Osteoblast (primary cell): ENCODE data around the gene BCL2L1. TPM values are rescaled to one million over a fixed set of nuclear protein-coding genes. Genes with fewer than 3 reads are reported as not detected.

Experiments used
- DNase-seq: peaks from one replicate; pipeline ENCODE4 v3.0.0; 2011; ENCODE audit warnings: low spot score, mixed read lengths; ENCODE audit not compliant: insufficient read length; ENCODE audit errors: missing footprints
- H2AFZ ChIP-seq: 2 replicates; pipeline ENCODE4 v1.6.0; 2011; ENCODE audit warnings: mild to moderate bottlenecking, low read length
- H3K27ac ChIP-seq: 2 replicates; pipeline ENCODE4 v1.5.1; 2011; ENCODE audit warnings: mild to moderate bottlenecking, low read depth, low read length, moderate library complexity
- H3K27me3 ChIP-seq: 2 replicates; pipeline ENCODE4 v1.6.0; 2012; ENCODE audit warnings: mild to moderate bottlenecking, control low read depth, inconsistent platforms, low read length, moderate library complexity; ENCODE audit not compliant: insufficient read depth
- H3K36me3 ChIP-seq: 2 replicates; pipeline ENCODE4 v1.5.1; 2011; ENCODE audit warnings: mild to moderate bottlenecking, low read length, control low read depth, moderate library complexity; ENCODE audit not compliant: insufficient read depth
- H3K4me1 ChIP-seq: 2 replicates; pipeline ENCODE4 v1.5.1; 2011; ENCODE audit warnings: mild to moderate bottlenecking, low read length, control low read depth, moderate library complexity; ENCODE audit not compliant: insufficient read depth
- H3K4me2 ChIP-seq: 2 replicates; pipeline ENCODE4 v1.6.0; 2011; ENCODE audit warnings: mild to moderate bottlenecking, low read length; ENCODE audit not compliant: insufficient read depth
- H3K4me3 ChIP-seq: fragments of 200-600 bp; sonication (generic); 3 replicates; pipeline ENCODE4 v1.5.1; 2012; ENCODE audit warnings: mild to moderate bottlenecking, low read length, inconsistent platforms; ENCODE audit not compliant: insufficient read depth
- H3K79me2 ChIP-seq: 2 replicates; pipeline ENCODE4 v1.6.0; 2012; ENCODE audit warnings: mild to moderate bottlenecking, low read length, control low read depth, inconsistent platforms; ENCODE audit not compliant: insufficient read depth
- H3K9me3 ChIP-seq: 2 replicates; pipeline ENCODE4 v1.5.1; 2011; ENCODE audit warnings: low read depth, low read length, control low read depth
- H4K20me1 ChIP-seq: 2 replicates; pipeline ENCODE4 v1.6.0; 2012; ENCODE audit warnings: mild to moderate bottlenecking, low read length, control low read depth; ENCODE audit not compliant: insufficient read depth
- total RNA-seq: library from RNA; depleted of rRNA; stranded (reverse); fragments of >200 nt; gene quantifications from 2 replicates; pipeline ENCODE4 v1.2.3, GENCODE V29; 2012
- TF ChIP-seq, protein P1 (sequence below): IDR thresholded peaks from 2 replicates; pipeline ENCODE4 v1.5.1; 2011; ENCODE audit warnings: mild to moderate bottlenecking, low read depth, low read length, moderate library complexity; ENCODE audit errors: extremely low read depth

The BCL2L1 gene
- total RNA-seq, 1 donor, result 127 TPM

DNA sequence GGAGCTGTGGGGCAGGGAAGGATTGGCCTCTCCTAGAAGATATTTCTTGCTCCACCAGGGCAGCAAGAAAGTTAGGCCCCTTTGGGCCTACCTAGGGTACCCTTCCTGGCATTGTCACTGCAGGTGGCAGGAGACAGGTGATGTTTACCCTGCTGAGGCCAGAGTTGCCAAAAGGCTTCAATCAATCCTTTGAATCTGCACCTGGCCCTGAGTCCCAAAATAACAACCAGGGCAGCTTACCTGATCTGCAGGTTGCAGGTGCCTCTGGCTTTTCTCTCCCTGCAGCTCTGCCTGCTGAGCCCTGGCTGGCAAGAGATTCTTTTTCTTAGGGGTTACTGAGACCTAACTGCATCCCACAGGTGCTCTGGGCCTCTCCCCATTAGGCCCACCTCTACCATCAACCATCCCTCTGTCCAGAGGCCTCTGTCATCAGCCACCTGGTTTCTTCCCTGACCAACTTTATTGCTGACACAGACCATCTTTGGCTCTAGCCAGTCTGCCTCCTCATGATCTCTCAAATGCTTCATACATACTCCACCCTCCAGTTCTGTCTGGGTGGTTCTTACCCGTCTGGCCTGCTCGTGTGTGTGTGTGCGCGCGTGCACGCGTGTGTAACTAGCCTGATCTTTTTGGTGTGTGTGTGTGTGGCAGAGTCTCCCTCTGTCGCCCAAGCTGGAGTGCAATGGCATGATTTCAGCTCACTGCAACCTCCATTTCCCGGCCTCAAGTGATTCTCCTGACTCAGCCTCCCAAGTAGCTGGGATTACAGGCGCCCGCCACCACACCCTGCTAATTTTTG, 13.7 kb downstream of the BCL2L1 start:
- TF ChIP-seq, protein P1, sequence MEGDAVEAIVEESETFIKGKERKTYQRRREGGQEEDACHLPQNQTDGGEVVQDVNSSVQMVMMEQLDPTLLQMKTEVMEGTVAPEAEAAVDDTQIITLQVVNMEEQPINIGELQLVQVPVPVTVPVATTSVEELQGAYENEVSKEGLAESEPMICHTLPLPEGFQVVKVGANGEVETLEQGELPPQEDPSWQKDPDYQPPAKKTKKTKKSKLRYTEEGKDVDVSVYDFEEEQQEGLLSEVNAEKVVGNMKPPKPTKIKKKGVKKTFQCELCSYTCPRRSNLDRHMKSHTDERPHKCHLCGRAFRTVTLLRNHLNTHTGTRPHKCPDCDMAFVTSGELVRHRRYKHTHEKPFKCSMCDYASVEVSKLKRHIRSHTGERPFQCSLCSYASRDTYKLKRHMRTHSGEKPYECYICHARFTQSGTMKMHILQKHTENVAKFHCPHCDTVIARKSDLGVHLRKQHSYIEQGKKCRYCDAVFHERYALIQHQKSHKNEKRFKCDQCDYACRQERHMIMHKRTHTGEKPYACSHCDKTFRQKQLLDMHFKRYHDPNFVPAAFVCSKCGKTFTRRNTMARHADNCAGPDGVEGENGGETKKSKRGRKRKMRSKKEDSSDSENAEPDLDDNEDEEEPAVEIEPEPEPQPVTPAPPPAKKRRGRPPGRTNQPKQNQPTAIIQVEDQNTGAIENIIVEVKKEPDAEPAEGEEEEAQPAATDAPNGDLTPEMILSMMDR, result no peak

DNA sequence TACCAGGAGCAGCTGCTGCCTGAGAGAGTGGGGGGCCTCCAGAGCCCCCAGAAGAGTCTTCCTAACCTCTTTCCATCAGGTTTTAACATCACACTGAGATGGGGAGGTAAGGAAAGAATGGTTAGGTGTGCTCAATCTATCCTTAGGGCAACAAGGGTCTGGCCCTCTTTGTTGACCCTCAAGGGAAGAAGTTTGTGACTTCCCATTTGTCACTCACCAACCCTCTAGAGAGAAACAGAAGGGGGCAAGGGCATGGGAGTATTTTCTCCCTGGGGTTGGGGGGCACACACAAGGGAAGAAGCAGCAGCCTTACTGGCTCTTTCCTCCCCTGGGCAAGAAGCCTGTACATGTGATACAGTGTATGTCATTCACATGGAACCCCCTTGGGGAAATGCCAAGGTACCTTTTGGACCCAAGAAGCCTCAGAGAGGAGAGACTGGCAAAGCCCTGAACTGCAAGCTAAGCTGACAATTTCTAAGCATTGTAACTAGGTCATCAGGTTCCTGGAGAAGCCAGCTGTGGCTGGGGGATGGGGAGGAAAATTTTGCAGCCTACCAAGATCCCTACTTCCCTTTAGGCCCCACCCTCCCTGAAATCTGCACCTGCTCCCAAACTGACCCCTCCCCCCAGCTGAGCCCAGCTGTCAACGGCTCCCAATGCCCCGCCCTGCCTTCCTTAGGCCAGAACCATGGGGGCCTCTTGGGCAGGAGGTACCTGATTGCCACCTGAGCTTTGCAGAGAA, 14.5 kb downstream of the BCL2L1 start:
- TF ChIP-seq, protein P1, result no peak
- no peak overlapping the region for H2AFZ ChIP-seq
- no peak for DNase-seq
- H3K27me3 ChIP-seq, result no peaks in the 10 kb centered on the region
- H3K79me2 ChIP-seq, result peaks cover 98% of the 10 kb centered on the region
- peaks cover 36% of the 10 kb centered on the region for H3K4me1 ChIP-seq
- no peak overlapping the region for H3K4me3 ChIP-seq
- H3K36me3 ChIP-seq, result peaks cover 52% of the 10 kb centered on the region
- H3K27ac ChIP-seq, result no peak overlapping the region
- no peak overlapping the region for H3K4me2 ChIP-seq
- H4K20me1 ChIP-seq, result peaks cover 3% of the 10 kb centered on the region
- H3K9me3 ChIP-seq, result no peaks in the 10 kb centered on the region

More for the DNA sequence above, 13.7 kb downstream of the BCL2L1 start:
- peaks cover 91% of the 10 kb centered on the region for H3K79me2 ChIP-seq
- H3K27me3 ChIP-seq, result no peaks in the 10 kb centered on the region
- no peak overlapping the region for H3K4me3 ChIP-seq
- no peaks in the 10 kb centered on the region for H3K9me3 ChIP-seq
- H3K27ac ChIP-seq, result no peak overlapping the region
- DNase-seq, result no peak
- H3K4me2 ChIP-seq, result no peak overlapping the region
- peaks cover 44% of the 10 kb centered on the region for H3K4me1 ChIP-seq
- peaks cover 3% of the 10 kb centered on the region for H4K20me1 ChIP-seq
- peaks cover 56% of the 10 kb centered on the region for H3K36me3 ChIP-seq
- no peak overlapping the region for H2AFZ ChIP-seq

DNA sequence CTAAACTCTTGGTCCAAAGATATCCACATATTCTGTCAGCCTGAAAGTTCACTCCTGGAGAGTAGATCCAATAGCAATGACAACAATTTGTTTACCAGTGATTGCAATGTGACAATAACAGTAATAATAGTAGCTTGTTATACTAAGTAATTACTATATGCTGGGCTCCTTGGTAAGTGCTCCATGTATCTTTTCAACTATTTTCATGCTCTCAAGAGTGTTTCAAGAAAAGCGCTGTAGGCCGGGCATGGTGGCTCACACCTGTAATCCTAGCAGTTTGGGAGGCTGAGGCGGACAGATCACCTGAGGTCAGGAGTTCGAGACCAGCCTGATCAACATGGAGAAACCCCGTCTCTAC, 15.4 kb downstream of the BCL2L1 start:
- H3K36me3 ChIP-seq, result peaks cover 52% of the 10 kb centered on the region

More for the DNA sequence above, 15.4 kb downstream of the BCL2L1 start:
- Histone ChIP-seq H3K79me2 (peaks cover 95% of the 10 kb centered on the region), H3K27me3 (no peaks in the 10 kb centered on the region), H4K20me1 (peaks cover 3% of the 10 kb centered on the region), H3K4me3 (no peak overlapping the region), H3K4me1 (peaks cover 27% of the 10 kb centered on the region), H3K27ac (no peak overlapping the region), H3K9me3 (no peaks in the 10 kb centered on the region), H2AFZ (no peak overlapping the region), H3K4me2 (no peak overlapping the region)
- no peak for DNase-seq
- TF ChIP-seq, protein P1, result no peak
